Kidney capillary endothelial cell (primary cell): ENCODE measurements around the gene RUNX2.

Experiments
- DNase-seq: peaks from one replicate; pipeline ENCODE4 v3.0.0-alpha.2; 2018; ENCODE audit warnings: low spot score

Gene RUNX2

GRCh38 chr6:45518013-45518720, 190.0 kb downstream of the RUNX2 start:
- DNase-seq, result no peak

- DNase-seq, result no peak
Observed at GRCh38 chr6:45521226-45521625, 193.1 kb downstream of the RUNX2 start.

GRCh38 chr6:45522486-45522885, 194.4 kb downstream of the RUNX2 start:
- no peak for DNase-seq

- no peak for DNase-seq
Observed at GRCh38 chr6:45527210-45527609, 199.1 kb downstream of the RUNX2 start.

- DNase-seq, result no peak
Observed at GRCh38 chr6:45531999-45532595, 204.0 kb downstream of the RUNX2 start.

- no peak for DNase-seq
Observed at GRCh38 chr6:45532721-45533210, 204.6 kb downstream of the RUNX2 start.

- DNase-seq, result no peak
Observed at GRCh38 chr6:45533386-45533785, 205.3 kb downstream of the RUNX2 start.

GRCh38 chr6:45535933-45536332, 207.8 kb downstream of the RUNX2 start:
- DNase-seq, result no peak

- no peak for DNase-seq
Observed at GRCh38 chr6:45537539-45537938, 209.4 kb downstream of the RUNX2 start.

- no peak for DNase-seq
Observed at GRCh38 chr6:45538641-45539547, 210.8 kb downstream of the RUNX2 start.

GRCh38 chr6:45540375-45540920, 212.3 kb downstream of the RUNX2 start:
- DNase-seq, result no peak

GRCh38 chr6:45541934-45542333, 213.8 kb downstream of the RUNX2 start:
- no peak for DNase-seq

- no peak for DNase-seq
Observed at GRCh38 chr6:45543298-45544235, 215.4 kb downstream of the RUNX2 start.

GRCh38 chr6:45545416-45545815, 217.3 kb downstream of the RUNX2 start:
- no peak for DNase-seq

GRCh38 chr6:45548657-45549515, 220.8 kb downstream of the RUNX2 start:
- no peak for DNase-seq

- DNase-seq, result no peak
Observed at GRCh38 chr6:45552536-45552935, 224.4 kb downstream of the RUNX2 start.

GRCh38 chr6:45553730-45554344, 225.7 kb downstream of the RUNX2 start:
- no peak for DNase-seq

- DNase-seq, result no peak
Observed at GRCh38 chr6:45554591-45554990, 226.5 kb downstream of the RUNX2 start.

GRCh38 chr6:45555981-45556771, 228.0 kb downstream of the RUNX2 start:
- DNase-seq, result no peak
